Caki2 (cell line): ENCODE data around the gene SCN2B. TPM values are rescaled to one million over a fixed set of nuclear protein-coding genes. Genes with fewer than 3 reads are reported as not detected.

Source experiments
- DNase-seq: peaks from one replicate; pipeline ENCODE4 v3.0.0-alpha.2; 2015; ENCODE audit warnings: low read depth
- in situ Hi-C: cut with HindIII; loops from 2 replicates; pipeline ENCODE4 v1.10.0; 2016; ENCODE audit warnings: low sequenced_read_pairs, low pct_unique_long_range_greater_than_20kb, mixed read lengths
- total RNA-seq: library from RNA; depleted of rRNA; stranded (reverse); fragments of >200 nt; shearing (Covaris generic); gene quantifications from 2 replicates; pipeline ENCODE4 v1.2.3, GENCODE V29; 2014; ENCODE audit warnings: low replicate concordance; rRNA removed

Gene SCN2B
- not detected in 2 replicates for total RNA-seq

DNA sequence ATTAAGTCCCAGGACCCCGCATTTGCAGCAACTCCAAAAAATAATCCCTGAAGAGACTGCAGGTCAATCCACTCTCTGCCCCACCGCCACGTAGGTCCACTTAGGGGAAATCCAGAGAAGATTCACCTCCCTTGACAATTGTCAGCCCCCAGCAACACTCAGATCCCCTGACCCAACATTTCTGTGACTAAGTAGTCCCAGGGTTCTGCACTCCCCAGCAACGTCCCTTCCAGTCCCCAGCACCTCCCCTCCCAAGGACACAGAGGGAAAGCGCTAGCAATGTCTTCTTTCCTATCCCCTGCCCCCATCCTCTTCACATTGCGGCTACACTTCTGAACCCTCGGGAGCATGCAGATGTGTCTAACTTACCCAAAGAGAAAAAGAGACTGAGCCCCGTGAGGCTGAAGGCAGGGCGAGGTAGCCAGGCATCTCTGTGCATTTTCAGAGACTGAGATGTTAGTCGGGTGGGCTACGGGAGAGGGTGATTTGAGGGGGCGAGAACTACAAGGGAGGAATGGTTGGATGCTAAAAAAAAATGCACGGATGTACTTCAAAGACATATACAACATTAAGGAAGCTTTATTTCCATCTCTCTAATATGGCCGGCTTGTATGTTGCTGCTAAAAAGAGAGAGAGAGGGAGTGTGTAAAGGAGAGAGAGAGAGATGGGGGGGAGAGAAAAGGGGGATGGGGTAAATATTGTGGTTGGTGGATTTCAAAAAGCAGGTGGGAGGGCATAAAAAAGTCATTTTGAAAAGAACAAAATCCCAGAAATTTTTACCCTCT, at the start of gene SCN2B:
SCN2B (minus strand) TSS at position 647 of the 785 bp plus-strand sequence; CDS start at position 439, 208 bp downstream.
- in situ Hi-C loops: no loop called here
- DNase-seq: no peak

DNA sequence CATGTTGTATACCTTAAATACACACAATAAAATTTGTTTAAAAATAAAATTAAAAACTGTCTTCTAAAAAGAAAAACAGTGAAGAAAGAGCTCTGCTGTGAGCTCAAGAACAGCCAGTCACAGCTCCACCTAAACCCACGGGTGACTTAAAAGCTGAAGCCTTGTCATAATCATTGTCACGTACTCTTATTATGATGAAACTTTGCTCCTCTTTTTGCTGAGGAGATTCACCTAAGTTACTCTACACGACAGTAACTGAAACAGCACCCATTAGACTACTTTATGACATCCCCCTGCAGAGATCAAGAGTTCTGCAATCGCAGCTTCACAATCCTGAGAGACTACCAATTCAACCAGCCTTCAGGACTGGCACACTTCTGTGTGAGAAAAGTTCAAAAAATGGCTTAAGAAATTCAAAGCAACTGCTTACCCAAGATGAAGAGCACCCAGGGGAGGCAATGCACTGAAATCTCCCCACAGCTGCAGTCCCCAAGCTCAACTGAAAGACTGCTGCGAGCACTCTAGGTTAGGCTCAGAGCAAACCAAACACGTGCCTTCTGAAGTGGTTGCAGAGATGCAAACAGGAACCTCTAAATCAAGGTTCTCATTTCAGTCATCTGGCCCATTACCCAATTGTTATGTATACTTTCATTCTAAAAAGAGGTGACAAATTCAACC, 48.2 kb upstream of the SCN2B start, which contains the start of gene JAML:
JAML (minus strand) TSS at position 501 of the 678 bp plus-strand sequence. CDS start 10,145 bp downstream, outside the sequence.
- DNase-seq: no peak
- in situ Hi-C loops: no loop called here

DNA sequence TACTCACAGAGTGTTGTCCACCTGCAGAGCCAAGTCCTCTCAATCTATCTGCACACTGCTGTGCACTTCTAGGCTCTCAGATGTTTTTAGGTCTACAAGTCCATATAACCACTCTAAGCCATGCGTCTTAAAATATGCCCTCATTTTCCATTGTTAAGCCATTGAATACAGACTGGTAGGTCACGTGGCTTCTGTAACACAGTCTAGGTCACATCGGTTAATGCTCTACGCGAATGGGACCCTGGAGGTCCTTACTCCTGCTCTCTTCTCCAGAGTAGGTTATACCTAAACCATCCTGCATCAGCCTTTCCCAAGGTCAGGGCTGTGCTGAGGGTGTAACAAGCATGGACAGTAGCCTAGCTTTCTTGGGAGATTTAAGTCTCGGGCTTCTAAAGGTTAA, 47.6 kb upstream of the SCN2B start:
- in situ Hi-C loops: no loop called here
- DNase-seq: no peak

- in situ Hi-C loops: no loop called here
- no peak for DNase-seq
These were observed 47.1 kb upstream of the SCN2B start for GRCh38 chr11:118223570-118223969.

- no peak for DNase-seq
- in situ Hi-C loops: no loop called here
These were observed 46.0 kb upstream of the SCN2B start for GRCh38 chr11:118222437-118222836.

GRCh38 chr11:118221419-118221818, 45.0 kb upstream of the SCN2B start:
- DNase-seq: no peak
- in situ Hi-C loops: no loop called here

- in situ Hi-C loops: no loop called here
- DNase-seq: no peak
These were observed 43.3 kb upstream of the SCN2B start for GRCh38 chr11:118219732-118220131.

- DNase-seq: no peak
- in situ Hi-C loops: no loop called here
These were observed 42.8 kb upstream of the SCN2B start for GRCh38 chr11:118219244-118219643.

GRCh38 chr11:118217575-118217974, 41.1 kb upstream of the SCN2B start:
- in situ Hi-C loops: no loop called here
- DNase-seq: no peak

DNA sequence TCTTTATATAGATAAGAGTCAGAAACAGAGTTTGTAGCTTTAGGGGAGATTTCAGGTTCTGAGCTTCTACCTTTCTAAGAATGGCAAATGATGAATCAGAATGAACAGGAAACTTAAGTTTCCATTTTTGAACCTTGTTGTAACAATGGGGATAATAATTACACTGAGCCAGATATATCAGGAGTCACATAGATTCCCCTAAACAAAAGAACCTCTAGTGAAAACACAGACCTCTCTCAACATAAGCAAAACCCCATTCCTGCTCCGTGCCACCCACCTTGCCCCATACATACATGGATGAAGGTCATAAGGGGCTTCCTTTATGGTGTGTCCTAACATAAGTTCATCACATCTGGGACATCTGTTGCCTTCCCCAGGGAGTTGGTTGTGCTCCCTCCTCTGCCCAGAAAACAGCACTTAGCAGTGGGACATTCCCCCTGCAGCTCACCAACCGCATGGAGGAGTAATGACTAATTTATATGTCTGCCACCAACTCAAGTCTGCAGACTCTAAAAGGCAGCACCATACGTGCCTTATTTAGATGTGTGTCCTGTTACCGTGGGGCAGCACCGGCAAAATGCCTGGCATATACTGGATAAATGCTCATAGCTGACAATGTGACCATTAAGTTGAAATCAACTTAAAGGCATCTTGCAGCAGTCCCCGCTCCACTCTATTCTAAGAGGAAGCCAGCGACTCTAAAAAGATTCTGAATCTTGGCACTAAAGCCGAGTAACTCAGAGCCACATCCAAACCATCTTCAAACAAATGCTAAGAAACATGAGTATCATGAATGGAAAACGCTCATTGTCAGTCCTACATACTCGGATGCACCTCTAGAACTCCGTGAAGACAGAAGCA, 40.4 kb upstream of the SCN2B start:
- in situ Hi-C loops: no loop called here
- DNase-seq: no peak

- DNase-seq: no peak
- in situ Hi-C loops: no loop called here
These were observed 39.3 kb upstream of the SCN2B start for GRCh38 chr11:118215765-118216164.

GRCh38 chr11:118215262-118215661, 38.8 kb upstream of the SCN2B start:
- no peak for DNase-seq
- in situ Hi-C loops: no loop called here

GRCh38 chr11:118214210-118214914, 37.9 kb upstream of the SCN2B start:
- in situ Hi-C loops: no loop called here
- DNase-seq: no peak

GRCh38 chr11:118213781-118214180, 37.3 kb upstream of the SCN2B start:
- in situ Hi-C loops: no loop called here
- DNase-seq: no peak

DNA sequence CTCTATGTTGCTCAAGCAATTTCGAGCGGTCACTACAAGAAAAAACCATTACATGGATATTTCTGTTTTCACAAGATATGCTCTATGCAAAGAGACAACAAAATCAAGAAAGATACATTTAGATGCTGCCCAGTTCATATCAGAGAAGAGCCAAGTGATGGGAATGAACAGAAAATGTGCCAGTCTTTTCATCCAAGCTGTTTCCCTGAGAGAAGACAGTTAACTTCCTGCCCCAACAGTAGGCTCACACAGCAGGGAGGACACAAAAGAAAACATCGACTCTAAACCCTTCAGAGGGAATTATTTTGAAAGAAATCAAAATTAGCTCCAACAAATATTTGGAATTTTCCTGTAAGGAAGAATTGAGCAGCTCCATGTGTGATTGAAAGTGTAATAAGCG, 36.8 kb upstream of the SCN2B start:
- DNase-seq: no peak
- in situ Hi-C loops: no loop called here

DNA sequence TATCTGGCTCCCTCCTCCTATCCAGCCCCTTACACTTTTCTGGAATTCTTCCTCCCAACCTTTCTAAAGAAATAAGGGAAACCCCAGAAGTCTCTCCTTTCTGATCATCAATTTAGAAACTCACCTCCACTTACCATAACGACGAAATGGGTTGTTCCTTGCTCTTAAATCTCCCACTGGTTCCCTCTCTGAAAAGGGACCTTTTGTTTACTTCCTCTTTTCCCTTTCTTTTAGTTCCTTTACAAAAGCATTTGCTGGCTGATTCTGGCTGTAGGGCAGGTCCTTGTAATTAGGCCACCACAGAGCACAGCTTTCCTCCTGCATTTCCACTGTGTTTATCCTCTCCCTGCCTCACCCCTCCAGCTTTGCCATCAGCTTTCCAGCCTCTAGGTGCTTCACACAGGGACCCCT, 36.3 kb upstream of the SCN2B start:
- no peak for DNase-seq
- in situ Hi-C loops: no loop called here

DNA sequence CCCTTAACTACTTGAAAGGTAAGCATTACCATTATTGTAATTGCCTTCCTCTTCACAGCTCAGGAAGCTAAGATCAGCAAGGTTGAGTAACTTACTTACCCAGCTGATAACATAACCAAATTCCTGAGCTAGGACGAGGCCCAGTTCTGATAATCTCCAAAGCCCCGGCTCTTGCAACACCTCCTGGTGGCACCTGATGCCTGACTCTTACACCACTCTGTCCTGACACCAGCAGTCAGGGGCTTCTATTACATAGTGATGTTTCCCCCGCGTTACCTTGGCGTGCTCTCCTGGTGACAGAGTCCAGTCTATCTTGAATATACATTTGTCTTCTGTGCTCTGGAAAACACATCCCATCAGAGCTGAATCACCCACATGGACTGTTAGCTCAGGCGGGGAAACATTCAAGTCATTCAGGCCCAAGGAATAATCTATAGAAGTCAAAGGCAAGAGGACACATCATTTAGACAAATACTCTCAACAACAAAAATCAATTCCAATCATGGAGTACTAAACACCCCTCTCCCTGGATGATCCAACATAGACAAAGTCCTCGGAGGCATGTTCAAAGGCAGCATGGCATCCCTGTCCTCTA, 35.8 kb upstream of the SCN2B start:
- no peak for DNase-seq
- in situ Hi-C loops: no loop called here

DNA sequence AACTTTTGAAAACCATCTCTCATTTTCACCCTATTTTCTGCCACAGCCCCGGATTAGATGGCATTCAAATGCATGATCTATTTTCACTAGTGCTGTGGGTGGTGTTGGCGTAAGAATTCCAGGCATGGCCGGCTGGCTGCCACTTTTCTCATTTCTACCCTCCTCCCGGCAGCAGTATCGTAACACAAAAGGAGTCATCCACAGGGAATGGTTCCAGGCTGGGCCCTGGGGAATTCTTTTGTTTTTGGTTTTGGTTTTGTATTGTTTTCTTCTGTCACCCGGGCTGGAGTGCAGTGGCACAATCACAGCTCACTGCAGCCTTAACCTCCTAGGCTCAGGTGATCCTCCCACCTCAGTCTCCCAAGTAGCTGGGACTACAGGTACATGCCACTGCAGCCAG, 34.6 kb upstream of the SCN2B start:
- DNase-seq: no peak
- in situ Hi-C loops: no loop called here
